Measurements from ENCODE around the gene MGAT2. TPM values are rescaled to one million over a fixed set of nuclear protein-coding genes. Genes with fewer than 3 reads are reported as not detected.
A peak's percentile ranks its signal among the peaks of the same experiment; 100 is the strongest.

Gene MGAT2
- total RNA-seq, 1 donor from 2014 or later = 32.3 TPM

GRCh38 chr14:49634547-49635334 lies 14.1 kb downstream of the MGAT2 start, which contains the start of gene DNAAF2:
TSS of gene DNAAF2 (minus strand) at chr14:49635244. CDS start at chr14:49635149, 95 bp downstream.
- H3K9me3 Mint-ChIP-seq = no peaks in the 10 kb centered on the region
- peak within 1 kb of the TSS; percentile 98 for H3K27ac Mint-ChIP-seq (ENCODE audit: unreplicated experiment)
- TF ChIP-seq, protein P1, sequence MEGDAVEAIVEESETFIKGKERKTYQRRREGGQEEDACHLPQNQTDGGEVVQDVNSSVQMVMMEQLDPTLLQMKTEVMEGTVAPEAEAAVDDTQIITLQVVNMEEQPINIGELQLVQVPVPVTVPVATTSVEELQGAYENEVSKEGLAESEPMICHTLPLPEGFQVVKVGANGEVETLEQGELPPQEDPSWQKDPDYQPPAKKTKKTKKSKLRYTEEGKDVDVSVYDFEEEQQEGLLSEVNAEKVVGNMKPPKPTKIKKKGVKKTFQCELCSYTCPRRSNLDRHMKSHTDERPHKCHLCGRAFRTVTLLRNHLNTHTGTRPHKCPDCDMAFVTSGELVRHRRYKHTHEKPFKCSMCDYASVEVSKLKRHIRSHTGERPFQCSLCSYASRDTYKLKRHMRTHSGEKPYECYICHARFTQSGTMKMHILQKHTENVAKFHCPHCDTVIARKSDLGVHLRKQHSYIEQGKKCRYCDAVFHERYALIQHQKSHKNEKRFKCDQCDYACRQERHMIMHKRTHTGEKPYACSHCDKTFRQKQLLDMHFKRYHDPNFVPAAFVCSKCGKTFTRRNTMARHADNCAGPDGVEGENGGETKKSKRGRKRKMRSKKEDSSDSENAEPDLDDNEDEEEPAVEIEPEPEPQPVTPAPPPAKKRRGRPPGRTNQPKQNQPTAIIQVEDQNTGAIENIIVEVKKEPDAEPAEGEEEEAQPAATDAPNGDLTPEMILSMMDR (conservative IDR thresholded peaks at IDR 0.05) = no peak
- H3K4me1 Mint-ChIP-seq = peaks cover 41% of the 10 kb centered on the region
- peak; percentile 48 for DNase-seq (ENCODE audit: low read depth, low spot score)
- no peaks in the 10 kb centered on the region for H3K27me3 Mint-ChIP-seq (ENCODE audit: low read depth)
- H3K36me3 Mint-ChIP-seq (ENCODE audit: low read depth) = peaks cover 15% of the 10 kb centered on the region
- H3K4me3 Mint-ChIP-seq = peak within 1 kb of the TSS; percentile 98

- TF ChIP-seq, protein P1 (conservative IDR thresholded peaks at IDR 0.05) = no peak
- no peaks in the 10 kb centered on the region for H3K9me3 Mint-ChIP-seq
- H3K4me1 Mint-ChIP-seq = peaks cover 29% of the 10 kb centered on the region
- no peaks in the 10 kb centered on the region for H3K27me3 Mint-ChIP-seq (ENCODE audit: low read depth)
- no peak for DNase-seq (ENCODE audit: low read depth, low spot score)
- no peak overlapping the region for H3K27ac Mint-ChIP-seq (ENCODE audit: unreplicated experiment)
- H3K4me3 Mint-ChIP-seq = peak overlapping the region; percentile 73
- peaks cover 18% of the 10 kb centered on the region for H3K36me3 Mint-ChIP-seq (ENCODE audit: low read depth)
Observed at GRCh38 chr14:49636866-49637265, 16.3 kb downstream of the MGAT2 start.

GRCh38 chr14:49637534-49638078 lies 17.0 kb downstream of the MGAT2 start:
- peaks cover 28% of the 10 kb centered on the region for H3K4me1 Mint-ChIP-seq
- TF ChIP-seq, protein P1 (conservative IDR thresholded peaks at IDR 0.05) = no peak
- peak overlapping the region; percentile 73 for H3K4me3 Mint-ChIP-seq
- no peak overlapping the region for H3K27ac Mint-ChIP-seq (ENCODE audit: unreplicated experiment)
- DNase-seq (ENCODE audit: low read depth, low spot score) = no peak
- H3K9me3 Mint-ChIP-seq = no peaks in the 10 kb centered on the region
- H3K36me3 Mint-ChIP-seq (ENCODE audit: low read depth) = peaks cover 18% of the 10 kb centered on the region
- H3K27me3 Mint-ChIP-seq (ENCODE audit: low read depth) = no peaks in the 10 kb centered on the region

- H3K4me3 Mint-ChIP-seq = peak overlapping the region; percentile 13
- H3K36me3 Mint-ChIP-seq (ENCODE audit: low read depth) = peaks cover 15% of the 10 kb centered on the region
- H3K27ac Mint-ChIP-seq (ENCODE audit: unreplicated experiment) = no peak overlapping the region
- TF ChIP-seq, protein P1 (conservative IDR thresholded peaks at IDR 0.05) = no peak
- peaks cover 23% of the 10 kb centered on the region for H3K4me1 Mint-ChIP-seq
- H3K27me3 Mint-ChIP-seq (ENCODE audit: low read depth) = no peaks in the 10 kb centered on the region
- H3K9me3 Mint-ChIP-seq = no peaks in the 10 kb centered on the region
- DNase-seq (ENCODE audit: low read depth, low spot score) = no peak
Observed at GRCh38 chr14:49640540-49641417, 20.2 kb downstream of the MGAT2 start.

- H3K36me3 Mint-ChIP-seq (ENCODE audit: low read depth) = peaks cover 15% of the 10 kb centered on the region
- no peaks in the 10 kb centered on the region for H3K27me3 Mint-ChIP-seq (ENCODE audit: low read depth)
- no peak overlapping the region for H3K27ac Mint-ChIP-seq (ENCODE audit: unreplicated experiment)
- H3K4me3 Mint-ChIP-seq = no peak overlapping the region
- TF ChIP-seq, protein P1 (conservative IDR thresholded peaks at IDR 0.05) = no peak
- peaks cover 20% of the 10 kb centered on the region for H3K4me1 Mint-ChIP-seq
- DNase-seq (ENCODE audit: low read depth, low spot score) = no peak
- H3K9me3 Mint-ChIP-seq = no peaks in the 10 kb centered on the region
Observed at GRCh38 chr14:49641697-49642129, 21.1 kb downstream of the MGAT2 start.
